Upper lobe of left lung (tissue), 4 donors: ENCODE results near the gene COX18.

Experiments used
- CTCF ChIP-seq, 6 experiments: fragments of 450-650 bp in 4 of 6; fragments of 200-600 bp in 2 of 6; sonication (generic) in 2 of 6; IDR thresholded peaks; one replicate each; pipeline ENCODE4 v1.5.1; 2016 to 2019; ENCODE audit warnings: antibody characterized with exemption in 6 of 6
- POLR2A ChIP-seq, 4 donors: fragments of 450-650 bp; IDR thresholded peaks; one replicate each; pipeline ENCODE4 v1.5.1; 2016 to 2017; ENCODE audit warnings: antibody characterized with exemption in 4 of 4, mild to moderate bottlenecking in 2 of 4

GRCh38 chr4:73103799-73104503, 34.4 kb upstream of the COX18 start:
- TF ChIP-seq CTCF (IDR thresholded peaks at IDR 0.05), result no peak
- TF ChIP-seq POLR2A (IDR thresholded peaks at IDR 0.05), result no peak
